ENCODE measurements around the gene GMDS. TPM values are rescaled to one million over a fixed set of nuclear protein-coding genes. Genes with fewer than 3 reads are reported as not detected.

The GMDS gene
- total RNA-seq, 4 donors from 2014 or later: 197 to 375 (median 215) TPM

DNA sequence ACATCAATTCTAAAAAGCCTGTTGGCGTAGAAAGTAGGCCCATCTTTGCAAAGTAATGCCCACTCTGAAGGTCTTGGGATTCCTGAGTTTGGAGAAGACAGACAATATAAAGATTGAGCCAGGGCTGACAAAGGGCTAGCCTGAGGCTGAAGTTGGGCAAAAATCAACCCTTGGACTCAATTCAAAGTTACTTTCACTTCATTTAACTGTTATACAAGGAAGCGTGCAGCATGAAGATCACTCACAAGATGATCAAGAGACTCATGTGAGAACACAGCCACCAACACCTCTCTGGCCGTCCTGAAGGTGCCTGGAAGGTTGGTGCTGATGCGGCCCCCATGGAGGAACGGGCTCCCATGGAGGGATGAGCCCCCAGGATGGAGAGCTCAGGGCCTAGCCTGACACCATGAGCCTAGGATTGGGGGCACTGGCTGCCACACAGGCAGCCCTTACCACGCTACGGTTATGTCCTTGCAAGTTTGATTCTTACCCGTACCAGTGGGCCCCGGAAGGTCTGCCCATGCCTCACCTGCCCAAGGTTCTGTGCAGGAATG is 609.1 kb downstream of the GMDS start:
- no peak for DNase-seq
- Histone ChIP-seq H3K36me3 (peaks cover 0 to 3% (median 0%) of the 10 kb centered on the region in 3 donors), H3K4me3 (no peak overlapping the region), H3K9me3 (no peaks in the 10 kb centered on the region), H3K4me1 (peaks cover 0 to 14% (median 2%) of the 10 kb centered on the region in 4 donors), H3K27ac (peak overlapping the region in 3 of 4 donors; percentile 25 to 83 (median 44)), H3K27me3 (no peaks in the 10 kb centered on the region)
- TF ChIP-seq POLR2A (IDR thresholded peaks at IDR 0.05): no peak
- TF ChIP-seq, protein P1, sequence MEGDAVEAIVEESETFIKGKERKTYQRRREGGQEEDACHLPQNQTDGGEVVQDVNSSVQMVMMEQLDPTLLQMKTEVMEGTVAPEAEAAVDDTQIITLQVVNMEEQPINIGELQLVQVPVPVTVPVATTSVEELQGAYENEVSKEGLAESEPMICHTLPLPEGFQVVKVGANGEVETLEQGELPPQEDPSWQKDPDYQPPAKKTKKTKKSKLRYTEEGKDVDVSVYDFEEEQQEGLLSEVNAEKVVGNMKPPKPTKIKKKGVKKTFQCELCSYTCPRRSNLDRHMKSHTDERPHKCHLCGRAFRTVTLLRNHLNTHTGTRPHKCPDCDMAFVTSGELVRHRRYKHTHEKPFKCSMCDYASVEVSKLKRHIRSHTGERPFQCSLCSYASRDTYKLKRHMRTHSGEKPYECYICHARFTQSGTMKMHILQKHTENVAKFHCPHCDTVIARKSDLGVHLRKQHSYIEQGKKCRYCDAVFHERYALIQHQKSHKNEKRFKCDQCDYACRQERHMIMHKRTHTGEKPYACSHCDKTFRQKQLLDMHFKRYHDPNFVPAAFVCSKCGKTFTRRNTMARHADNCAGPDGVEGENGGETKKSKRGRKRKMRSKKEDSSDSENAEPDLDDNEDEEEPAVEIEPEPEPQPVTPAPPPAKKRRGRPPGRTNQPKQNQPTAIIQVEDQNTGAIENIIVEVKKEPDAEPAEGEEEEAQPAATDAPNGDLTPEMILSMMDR (IDR thresholded peaks at IDR 0.05): no peak

DNA sequence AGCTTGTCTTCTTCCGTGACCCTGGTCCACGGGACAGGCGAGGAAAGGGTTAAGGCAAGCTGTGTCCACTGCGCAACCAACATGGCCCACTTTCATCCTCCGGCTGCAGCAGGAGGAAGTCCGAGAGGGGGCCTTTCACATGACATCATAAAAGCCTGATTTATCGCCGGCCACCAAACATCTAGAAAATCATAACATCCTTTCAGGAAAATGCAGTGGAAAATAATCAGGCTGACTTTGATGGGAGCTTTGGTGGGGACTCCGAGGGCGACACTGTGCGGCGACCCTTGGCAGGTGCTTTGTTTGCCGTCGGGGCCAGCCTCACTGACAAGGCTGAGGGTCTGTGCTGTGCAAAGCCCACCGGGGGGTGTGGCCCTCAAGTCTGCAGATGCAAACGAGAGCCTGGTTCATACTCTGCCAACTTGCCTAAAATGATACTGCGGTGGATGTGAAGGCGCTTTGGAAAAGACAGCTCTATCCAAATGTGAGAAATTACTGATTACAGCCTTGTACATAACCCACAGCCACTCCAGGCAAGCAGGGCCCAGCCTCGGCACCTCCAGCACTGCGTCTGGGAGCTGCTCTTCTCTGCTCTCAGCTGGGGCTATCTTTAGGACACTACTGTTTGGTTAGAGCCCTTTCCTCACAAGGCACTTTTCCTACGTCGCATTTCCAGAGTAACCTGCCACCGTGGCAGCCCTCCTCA is 609.9 kb downstream of the GMDS start:
- Histone ChIP-seq H3K36me3 (peaks cover 0 to 3% (median 0%) of the 10 kb centered on the region in 3 donors), H3K27ac (no peak overlapping the region), H3K9me3 (no peaks in the 10 kb centered on the region), H3K27me3 (no peaks in the 10 kb centered on the region), H3K4me3 (no peak overlapping the region), H3K4me1 (peaks cover 0 to 14% (median 2%) of the 10 kb centered on the region in 4 donors)
- no peak for DNase-seq
- TF ChIP-seq POLR2A (IDR thresholded peaks at IDR 0.05): no peak
- TF ChIP-seq, protein P1 (IDR thresholded peaks at IDR 0.05): no peak

DNA sequence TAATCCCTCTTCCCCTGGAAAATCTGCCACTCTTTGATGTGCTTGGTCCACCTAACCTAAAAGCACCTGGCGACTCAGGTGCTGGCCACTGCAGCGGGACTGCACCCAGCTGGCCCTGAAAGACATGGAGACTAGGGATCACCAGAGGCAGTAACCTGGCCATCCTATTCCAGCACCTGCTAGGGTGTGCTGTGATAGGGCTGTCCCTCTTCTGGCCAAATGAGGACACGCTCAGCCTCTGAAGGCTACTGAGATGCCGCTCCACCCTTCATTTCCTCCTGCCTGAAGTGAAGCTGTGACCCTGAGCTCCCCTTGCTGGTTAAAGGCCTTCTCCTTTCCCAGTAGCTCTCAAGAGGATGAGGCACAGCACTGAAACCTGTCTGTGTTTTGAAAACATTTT is 611.3 kb downstream of the GMDS start:
- Histone ChIP-seq H3K27me3 (no peaks in the 10 kb centered on the region), H3K4me1 (peaks cover 0 to 14% (median 2%) of the 10 kb centered on the region in 4 donors), H3K4me3 (no peak overlapping the region), H3K9me3 (no peaks in the 10 kb centered on the region), H3K27ac (no peak overlapping the region), H3K36me3 (no peaks in the 10 kb centered on the region)
- DNase-seq: peak in 1 of 3 donors; percentile 30
- TF ChIP-seq, protein P1 (IDR thresholded peaks at IDR 0.05): no peak
- no peak for TF ChIP-seq POLR2A (IDR thresholded peaks at IDR 0.05)

DNA sequence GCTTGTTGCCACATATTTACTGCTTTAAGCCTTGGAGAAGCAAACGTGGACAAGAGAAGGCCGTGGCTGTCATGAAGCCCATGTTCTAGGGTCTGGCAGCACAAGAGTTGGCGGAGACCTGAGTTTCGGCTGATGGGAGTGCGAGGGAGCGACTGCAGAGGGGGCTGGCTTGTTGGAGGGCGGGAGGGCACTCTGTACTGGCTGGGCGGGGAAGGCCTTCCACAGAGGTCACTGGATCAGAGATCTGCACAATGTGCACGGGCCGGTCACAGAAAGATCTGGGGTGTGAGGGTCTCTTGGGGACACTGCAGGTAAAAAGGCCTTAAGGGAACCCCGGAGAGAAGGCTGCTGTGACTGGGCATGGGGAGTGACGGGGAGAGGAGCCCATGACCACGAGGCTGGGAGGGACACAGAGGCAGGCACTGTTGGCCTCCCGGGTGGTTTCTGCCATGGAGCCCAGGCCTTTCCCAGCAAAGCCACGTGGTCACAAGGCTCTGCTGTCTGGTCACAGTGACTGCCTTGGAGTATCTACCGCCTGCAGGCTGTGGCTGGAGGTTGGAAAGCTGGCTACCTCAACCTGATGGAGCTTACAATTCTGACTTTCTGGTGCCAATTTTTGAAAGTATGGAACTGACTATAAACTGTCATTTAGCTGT is 611.9 kb downstream of the GMDS start:
- peak in 1 of 3 donors; percentile 44 for DNase-seq
- no peak for TF ChIP-seq POLR2A (IDR thresholded peaks at IDR 0.05)
- TF ChIP-seq, protein P1 (IDR thresholded peaks at IDR 0.05): no peak
- Histone ChIP-seq H3K4me1 (peaks cover 0 to 14% (median 2%) of the 10 kb centered on the region in 4 donors), H3K9me3 (no peaks in the 10 kb centered on the region), H3K4me3 (no peak overlapping the region), H3K27ac (no peak overlapping the region), H3K36me3 (no peaks in the 10 kb centered on the region), H3K27me3 (no peaks in the 10 kb centered on the region)

DNA sequence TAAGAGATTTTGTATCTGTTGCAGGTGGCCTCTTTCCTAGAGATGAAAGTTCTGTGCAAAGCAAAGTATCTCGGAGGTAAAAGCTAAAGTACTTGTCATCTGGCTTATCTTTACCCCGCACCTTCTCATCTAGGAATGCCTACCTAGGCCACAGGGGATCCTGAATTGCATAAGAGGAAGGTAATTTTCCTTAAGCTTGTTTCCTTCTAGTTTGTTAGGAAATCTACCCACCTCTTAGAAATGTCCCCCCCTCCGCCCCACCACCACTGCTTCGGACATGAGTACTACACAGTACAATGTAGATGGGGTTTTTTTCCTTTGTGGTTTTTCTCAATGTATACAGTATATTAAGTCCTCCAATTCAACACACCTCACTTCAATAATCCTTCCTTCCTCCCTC is 614.2 kb downstream of the GMDS start:
- TF ChIP-seq, protein P1 (IDR thresholded peaks at IDR 0.05): no peak
- TF ChIP-seq POLR2A (IDR thresholded peaks at IDR 0.05): no peak
- DNase-seq: no peak
- Histone ChIP-seq H3K36me3 (no peaks in the 10 kb centered on the region), H3K27me3 (peaks cover 0 to under 1% of the 10 kb centered on the region in 2 donors), H3K4me1 (no peaks in the 10 kb centered on the region), H3K9me3 (no peaks in the 10 kb centered on the region), H3K27ac (no peak overlapping the region), H3K4me3 (no peak overlapping the region)

Data from Peyer's patch (tissue), 4 donors.